AG09309 (cell line): ENCODE measurements around the gene CDHR3.

ENCODE experiments used
- DNase-seq: peaks from one replicate; pipeline ENCODE4 v3.0.0-alpha.2; 2010; ENCODE audit warnings: low read depth
- H3K4me3 ChIP-seq: 2 replicates; pipeline ENCODE4 v1.5.1; 2011; ENCODE audit warnings: mild to moderate bottlenecking, low read depth, low read length, moderate library complexity; ENCODE audit not compliant: control insufficient read depth
- TF ChIP-seq, protein P1 (sequence below): IDR thresholded peaks from 2 replicates; pipeline ENCODE4 v1.5.1; 2011; ENCODE audit warnings: mild to moderate bottlenecking, low read depth, low read length, inconsistent platforms; ENCODE audit not compliant: insufficient read depth, control insufficient read depth; ENCODE audit errors: missing control alignments

Gene CDHR3

GRCh38 chr7:105985229-105985628 lies 22.2 kb downstream of the CDHR3 start:
- TF ChIP-seq, protein P1, sequence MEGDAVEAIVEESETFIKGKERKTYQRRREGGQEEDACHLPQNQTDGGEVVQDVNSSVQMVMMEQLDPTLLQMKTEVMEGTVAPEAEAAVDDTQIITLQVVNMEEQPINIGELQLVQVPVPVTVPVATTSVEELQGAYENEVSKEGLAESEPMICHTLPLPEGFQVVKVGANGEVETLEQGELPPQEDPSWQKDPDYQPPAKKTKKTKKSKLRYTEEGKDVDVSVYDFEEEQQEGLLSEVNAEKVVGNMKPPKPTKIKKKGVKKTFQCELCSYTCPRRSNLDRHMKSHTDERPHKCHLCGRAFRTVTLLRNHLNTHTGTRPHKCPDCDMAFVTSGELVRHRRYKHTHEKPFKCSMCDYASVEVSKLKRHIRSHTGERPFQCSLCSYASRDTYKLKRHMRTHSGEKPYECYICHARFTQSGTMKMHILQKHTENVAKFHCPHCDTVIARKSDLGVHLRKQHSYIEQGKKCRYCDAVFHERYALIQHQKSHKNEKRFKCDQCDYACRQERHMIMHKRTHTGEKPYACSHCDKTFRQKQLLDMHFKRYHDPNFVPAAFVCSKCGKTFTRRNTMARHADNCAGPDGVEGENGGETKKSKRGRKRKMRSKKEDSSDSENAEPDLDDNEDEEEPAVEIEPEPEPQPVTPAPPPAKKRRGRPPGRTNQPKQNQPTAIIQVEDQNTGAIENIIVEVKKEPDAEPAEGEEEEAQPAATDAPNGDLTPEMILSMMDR = no peak
- H3K4me3 ChIP-seq = no peak overlapping the region
- no peak for DNase-seq

DNA sequence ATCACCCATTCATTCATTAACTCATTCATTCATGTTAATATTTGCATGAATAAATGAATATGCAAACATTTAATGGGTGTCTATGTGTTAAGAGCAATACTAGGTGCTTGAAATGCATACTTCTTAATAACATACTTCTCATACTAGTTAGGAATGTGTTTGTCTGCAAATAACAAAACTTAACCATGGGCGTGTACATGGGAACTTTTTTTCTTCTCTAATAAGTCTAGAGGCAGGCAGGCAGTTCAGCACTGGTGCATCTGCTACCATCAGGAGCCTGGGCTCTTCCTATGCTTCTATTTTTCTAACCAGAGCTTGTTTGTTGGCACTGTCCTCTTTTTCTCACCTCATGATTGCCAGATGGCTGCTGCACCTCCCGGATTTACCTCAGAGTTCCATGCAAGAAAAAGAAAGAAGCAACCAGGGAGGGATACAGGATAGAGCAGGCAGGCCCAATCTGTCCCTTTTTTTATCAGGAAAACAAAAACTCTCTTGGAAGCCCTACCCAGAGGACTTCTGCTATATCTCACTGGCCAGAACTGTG lies 22.7 kb downstream of the CDHR3 start:
- H3K4me3 ChIP-seq = no peak overlapping the region
- no peak for DNase-seq
- TF ChIP-seq, protein P1 = no peak

- H3K4me3 ChIP-seq = no peak overlapping the region
- TF ChIP-seq, protein P1 = no peak
- DNase-seq = no peak
Measured at GRCh38 chr7:105987046-105987445, 24.0 kb downstream of the CDHR3 start.

DNA sequence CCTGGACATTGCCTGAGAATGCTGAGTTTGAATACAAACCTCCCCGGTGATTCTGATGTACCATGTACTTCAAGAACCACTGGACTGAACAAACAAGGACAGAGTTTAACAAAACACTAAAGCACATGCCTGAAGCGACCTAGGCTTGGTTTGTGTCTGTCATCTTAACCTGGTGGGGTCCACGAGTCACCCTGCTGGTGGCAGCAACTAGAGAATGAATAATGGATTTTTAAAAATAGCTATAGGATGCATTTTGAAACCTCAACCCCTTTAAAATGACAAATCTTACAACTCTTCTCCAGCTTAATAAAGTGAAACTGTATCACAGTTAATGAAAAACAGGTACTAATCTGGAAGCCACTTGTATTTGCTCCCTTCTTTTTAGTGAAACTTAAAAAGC lies 25.2 kb downstream of the CDHR3 start:
- no peak for DNase-seq
- H3K4me3 ChIP-seq = no peak overlapping the region
- TF ChIP-seq, protein P1 = no peak

DNA sequence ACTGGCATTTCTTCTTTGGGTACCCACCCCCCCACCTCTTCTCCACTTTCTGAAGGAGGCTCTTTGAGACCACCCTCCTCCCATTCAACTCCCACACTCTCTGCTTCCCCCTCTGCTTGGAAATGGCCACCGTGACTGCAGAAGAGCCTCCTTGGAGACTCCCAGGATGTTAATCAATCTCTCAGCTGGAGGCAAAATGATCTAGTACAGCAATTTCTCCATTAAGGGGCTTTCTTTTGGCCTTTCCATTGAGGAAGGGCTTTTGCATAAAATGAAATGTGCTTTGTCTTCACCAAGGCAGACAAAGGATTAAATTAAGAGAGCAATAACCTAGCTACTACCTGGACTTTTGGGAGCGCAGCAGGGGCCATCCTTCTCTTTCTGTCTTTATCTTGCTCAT lies 26.1 kb downstream of the CDHR3 start:
- TF ChIP-seq, protein P1 = no peak
- no peak overlapping the region for H3K4me3 ChIP-seq
- no peak for DNase-seq

DNA sequence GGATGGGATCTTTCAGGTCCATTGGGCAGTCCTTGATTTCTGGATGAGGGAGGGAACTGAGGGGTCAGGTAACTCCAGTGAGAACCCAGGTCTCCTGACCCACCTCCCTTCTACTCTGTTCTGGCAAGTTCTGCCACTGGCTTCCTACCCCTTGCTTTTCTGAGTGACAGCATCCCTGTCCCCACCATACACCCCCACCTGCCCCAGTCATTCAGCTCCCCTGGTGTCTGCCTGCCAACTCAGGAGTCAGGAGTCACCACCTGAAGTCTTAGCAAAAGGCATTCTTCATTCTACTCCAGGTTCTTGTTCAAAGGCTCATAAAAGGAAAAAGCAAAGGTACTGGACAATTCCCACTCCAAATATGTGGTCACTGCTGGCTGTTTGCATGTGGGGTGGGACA lies 26.6 kb downstream of the CDHR3 start:
- no peak for DNase-seq
- no peak overlapping the region for H3K4me3 ChIP-seq
- TF ChIP-seq, protein P1 = no peak

DNA sequence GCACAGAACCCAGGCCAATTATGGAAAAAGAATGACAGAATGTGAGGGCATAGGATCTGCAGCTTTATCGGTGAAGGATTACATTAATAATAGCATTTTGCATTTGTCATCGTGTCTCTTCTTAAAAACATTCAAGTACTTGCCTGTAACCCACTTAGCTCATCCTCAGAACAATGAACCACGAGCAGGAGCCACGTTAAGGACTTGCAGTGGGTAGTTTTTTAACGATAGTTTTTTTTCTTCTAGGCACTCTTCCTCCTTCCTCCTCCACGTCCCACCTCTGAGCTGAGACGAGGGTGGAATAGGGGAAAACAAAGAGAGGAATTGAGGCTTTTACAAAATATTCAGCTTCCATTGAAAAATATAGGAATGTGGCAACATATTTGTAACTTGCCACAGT lies 27.1 kb downstream of the CDHR3 start:
- H3K4me3 ChIP-seq = no peak overlapping the region
- no peak for DNase-seq
- TF ChIP-seq, protein P1 = no peak
